ENCODE measurements around the gene ADGRF3.

DNA sequence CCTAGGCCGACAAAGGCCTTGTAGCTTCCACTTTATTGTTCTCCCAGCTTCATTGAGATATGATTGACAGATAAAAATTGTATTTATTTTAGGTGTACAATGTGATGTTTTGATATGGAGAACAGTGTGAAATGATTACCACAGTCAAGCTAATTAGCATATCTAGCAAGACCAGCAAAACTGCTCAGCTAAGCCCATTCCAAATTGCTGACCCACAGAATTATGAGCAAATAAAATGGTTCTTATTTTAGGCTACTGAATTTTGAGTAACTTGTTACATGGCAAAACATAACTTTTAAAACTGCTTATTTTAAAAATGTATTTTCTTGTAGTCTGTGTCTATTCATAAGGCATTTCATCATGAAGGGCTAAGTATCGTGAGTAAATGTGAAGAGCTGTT is 9.3 kb downstream of the ADGRF3 start:
- TF ChIP-seq, protein P1, sequence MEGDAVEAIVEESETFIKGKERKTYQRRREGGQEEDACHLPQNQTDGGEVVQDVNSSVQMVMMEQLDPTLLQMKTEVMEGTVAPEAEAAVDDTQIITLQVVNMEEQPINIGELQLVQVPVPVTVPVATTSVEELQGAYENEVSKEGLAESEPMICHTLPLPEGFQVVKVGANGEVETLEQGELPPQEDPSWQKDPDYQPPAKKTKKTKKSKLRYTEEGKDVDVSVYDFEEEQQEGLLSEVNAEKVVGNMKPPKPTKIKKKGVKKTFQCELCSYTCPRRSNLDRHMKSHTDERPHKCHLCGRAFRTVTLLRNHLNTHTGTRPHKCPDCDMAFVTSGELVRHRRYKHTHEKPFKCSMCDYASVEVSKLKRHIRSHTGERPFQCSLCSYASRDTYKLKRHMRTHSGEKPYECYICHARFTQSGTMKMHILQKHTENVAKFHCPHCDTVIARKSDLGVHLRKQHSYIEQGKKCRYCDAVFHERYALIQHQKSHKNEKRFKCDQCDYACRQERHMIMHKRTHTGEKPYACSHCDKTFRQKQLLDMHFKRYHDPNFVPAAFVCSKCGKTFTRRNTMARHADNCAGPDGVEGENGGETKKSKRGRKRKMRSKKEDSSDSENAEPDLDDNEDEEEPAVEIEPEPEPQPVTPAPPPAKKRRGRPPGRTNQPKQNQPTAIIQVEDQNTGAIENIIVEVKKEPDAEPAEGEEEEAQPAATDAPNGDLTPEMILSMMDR (IDR thresholded peaks at IDR 0.05), result no peak
- no peak for TF ChIP-seq EZH2 (IDR thresholded peaks at IDR 0.05; ENCODE audit: borderline replicate concordance, insufficient read depth, low read depth, low read length, poor library complexity, severe bottlenecking)
